Spleen (tissue), 7 donors: ENCODE results near the gene LIMA1.

ENCODE experiments used
- POLR2AphosphoS5 ChIP-seq, 3 donors: sonication (generic); formaldehyde crosslinking; IDR thresholded peaks; one replicate each; pipeline ENCODE4 v1.5.1; 2017; ENCODE audit warnings: antibody characterized with exemption in 3 of 3
- TF ChIP-seq, protein P1 (sequence below), 11 experiments: fragments of 200-600 bp in 7 of 11; fragments of 450-650 bp in 4 of 11; sonication (generic) in 4 of 11; IDR thresholded peaks in 8 of 11; conservative IDR thresholded peaks in 3 of 11; 1 replicate in 7 of 11; 2 replicates in 4 of 11; pipeline versions ENCODE4 v1.4.0 to v1.8.0; 2016 to 2021; ENCODE audit warnings: antibody characterized with exemption in 11 of 11, inconsistent platforms in 4 of 11, mild to moderate bottlenecking in 1 of 11
- donor health status: DM: no; HTN: no; CAD: no; lungs with moderate emphysema.
- donor health status: DM: no; HTN: no; CAD: no.
- donor health status: DM: no; HTN: no; CAD: no.

DNA sequence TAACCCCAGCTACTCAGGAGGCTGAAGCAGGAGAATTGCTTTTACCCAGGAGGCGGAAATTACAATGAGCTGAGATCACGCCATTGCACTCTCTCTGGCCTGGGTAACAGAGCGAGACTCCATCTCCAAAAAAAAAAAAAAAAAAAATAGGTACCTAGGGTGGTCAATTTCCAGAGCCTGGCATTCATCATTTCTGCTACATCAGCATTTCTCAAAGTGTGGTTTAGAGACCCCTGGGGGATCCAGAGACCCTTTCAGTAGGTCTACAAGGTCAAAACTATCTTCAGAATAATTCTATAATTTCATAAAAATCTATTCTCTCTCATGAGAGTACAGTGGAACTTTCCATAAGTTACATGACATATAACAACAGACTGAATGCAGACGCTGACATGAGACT is 136.0 kb downstream of the LIMA1 start:
- TF ChIP-seq, protein P1, sequence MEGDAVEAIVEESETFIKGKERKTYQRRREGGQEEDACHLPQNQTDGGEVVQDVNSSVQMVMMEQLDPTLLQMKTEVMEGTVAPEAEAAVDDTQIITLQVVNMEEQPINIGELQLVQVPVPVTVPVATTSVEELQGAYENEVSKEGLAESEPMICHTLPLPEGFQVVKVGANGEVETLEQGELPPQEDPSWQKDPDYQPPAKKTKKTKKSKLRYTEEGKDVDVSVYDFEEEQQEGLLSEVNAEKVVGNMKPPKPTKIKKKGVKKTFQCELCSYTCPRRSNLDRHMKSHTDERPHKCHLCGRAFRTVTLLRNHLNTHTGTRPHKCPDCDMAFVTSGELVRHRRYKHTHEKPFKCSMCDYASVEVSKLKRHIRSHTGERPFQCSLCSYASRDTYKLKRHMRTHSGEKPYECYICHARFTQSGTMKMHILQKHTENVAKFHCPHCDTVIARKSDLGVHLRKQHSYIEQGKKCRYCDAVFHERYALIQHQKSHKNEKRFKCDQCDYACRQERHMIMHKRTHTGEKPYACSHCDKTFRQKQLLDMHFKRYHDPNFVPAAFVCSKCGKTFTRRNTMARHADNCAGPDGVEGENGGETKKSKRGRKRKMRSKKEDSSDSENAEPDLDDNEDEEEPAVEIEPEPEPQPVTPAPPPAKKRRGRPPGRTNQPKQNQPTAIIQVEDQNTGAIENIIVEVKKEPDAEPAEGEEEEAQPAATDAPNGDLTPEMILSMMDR (IDR thresholded peaks at IDR 0.05 in 8 of 11, conservative IDR thresholded peaks at IDR 0.05 in 3 of 11), result no peak
- TF ChIP-seq POLR2AphosphoS5 (IDR thresholded peaks at IDR 0.05), result no peak
